CD14-positive monocyte (primary cell): ENCODE measurements around the gene HOXD11. TPM values are rescaled to one million over a fixed set of nuclear protein-coding genes. Genes with fewer than 3 reads are reported as not detected.

ENCODE experiments used
- DNase-seq, 3 donors: peaks; one replicate each; pipeline ENCODE4 v3.0.0-alpha.2; 2011 to 2022
- H2AFZ ChIP-seq: 2 replicates; pipeline ENCODE4 v1.6.0; 2012; ENCODE audit warnings: mild to moderate bottlenecking, low read depth, low read length, inconsistent platforms; ENCODE audit not compliant: insufficient read depth, poor library complexity, severe bottlenecking
- H3K27ac ChIP-seq, 2 donors: 1 replicate in 1 of 2; 2 replicates in 1 of 2; pipeline ENCODE4 v1.5.1; 2012 to 2013; ENCODE audit warnings: low read length in 2 of 2, control low read depth in 1 of 2, inconsistent platforms in 1 of 2, low read depth in 1 of 2, mild to moderate bottlenecking in 1 of 2
- H3K27me3 ChIP-seq, 2 donors: one replicate each; pipeline versions ENCODE4 v1.6.0 to v1.6.1; 2011 to 2013; ENCODE audit warnings: low read length in 2 of 2; ENCODE audit not compliant: control insufficient read depth in 2 of 2, insufficient read depth in 2 of 2
- H3K36me3 ChIP-seq, 2 donors: replicated peaks in 1 of 2; 1 replicate in 1 of 2; 2 replicates in 1 of 2; pipeline versions ENCODE4 v1.5.1 to v1.6.1; 2012 to 2013; ENCODE audit warnings: low read length in 2 of 2, control low read depth in 1 of 2, inconsistent platforms in 1 of 2, mild to moderate bottlenecking in 1 of 2; ENCODE audit not compliant: insufficient read depth in 2 of 2, control insufficient read depth in 1 of 2
- H3K4me1 ChIP-seq, 2 donors: 1 replicate in 1 of 2; 2 replicates in 1 of 2; pipeline versions ENCODE4 v1.5.1 to v1.6.1; 2012 to 2013; ENCODE audit warnings: low read length in 2 of 2, control low read depth in 1 of 2, inconsistent platforms in 1 of 2, mild to moderate bottlenecking in 1 of 2, moderate library complexity in 1 of 2; ENCODE audit not compliant: insufficient read depth in 2 of 2, control insufficient read depth in 1 of 2
- H3K4me2 ChIP-seq: replicated peaks from 2 replicates; pipeline ENCODE3; 2012; ENCODE audit warnings: low read length, moderate library complexity, mild to moderate bottlenecking; ENCODE audit not compliant: poor library complexity, severe bottlenecking; ENCODE audit errors: extremely low read depth
- H3K4me3 ChIP-seq, 3 experiments: fragments of 200-600 bp in 1 of 3; sonication (generic) in 1 of 3; replicated peaks in 1 of 3; 1 replicate in 2 of 3; 2 replicates in 1 of 3; pipeline ENCODE4 v1.5.1; 2011 to 2013; ENCODE audit warnings: low read length in 3 of 3, mild to moderate bottlenecking in 3 of 3, control low read depth in 2 of 3, low read depth in 2 of 3, inconsistent platforms in 1 of 3, moderate library complexity in 1 of 3
- H3K79me2 ChIP-seq: 2 replicates; pipeline ENCODE4 v1.6.0; 2012; ENCODE audit warnings: mild to moderate bottlenecking, control low read depth, inconsistent platforms, low read length, moderate library complexity; ENCODE audit not compliant: insufficient read depth
- H3K9ac ChIP-seq: 2 replicates; pipeline ENCODE4 v1.6.0; 2017; ENCODE audit warnings: low read length, mild to moderate bottlenecking; ENCODE audit not compliant: insufficient read depth, poor library complexity, severe bottlenecking
- H3K9me3 ChIP-seq, 2 donors: replicated peaks in 1 of 2; 1 replicate in 1 of 2; 2 replicates in 1 of 2; pipeline versions ENCODE4 v1.5.1 to v1.6.1; 2012 to 2013; ENCODE audit warnings: low read length in 2 of 2, control low read depth in 1 of 2; ENCODE audit not compliant: control insufficient read depth in 1 of 2, insufficient read depth in 1 of 2
- H4K20me1 ChIP-seq: 2 replicates; pipeline ENCODE4 v1.6.0; 2012; ENCODE audit warnings: mild to moderate bottlenecking, low read length, control low read depth, moderate library complexity; ENCODE audit not compliant: insufficient read depth
- H3K27ac Mint-ChIP-seq, 7 donors: one replicate each; pipeline ENCODE4 v1.8.0; 2020; ENCODE audit warnings: mild to moderate bottlenecking in 7 of 7, mixed read lengths in 7 of 7, moderate library complexity in 6 of 7, inconsistent platforms in 2 of 7
- H3K27me3 Mint-ChIP-seq, 3 donors: one replicate each; pipeline ENCODE4 v1.8.0; 2021 to 2022; ENCODE audit warnings: low read depth in 3 of 3, mild to moderate bottlenecking in 3 of 3, mixed read lengths in 3 of 3, moderate library complexity in 3 of 3, inconsistent platforms in 1 of 3
- H3K36me3 Mint-ChIP-seq, 2 donors: one replicate each; pipeline ENCODE4 v1.8.0; 2020; ENCODE audit warnings: mixed read lengths in 2 of 2, inconsistent platforms in 1 of 2, mild to moderate bottlenecking in 1 of 2
- H3K4me1 Mint-ChIP-seq: one replicate; pipeline ENCODE4 v1.8.0; 2020; ENCODE audit warnings: mild to moderate bottlenecking, mixed read lengths
- H3K4me3 Mint-ChIP-seq, 2 donors: one replicate each; pipeline ENCODE4 v1.8.0; 2020; ENCODE audit warnings: mild to moderate bottlenecking in 2 of 2, mixed read lengths in 2 of 2, moderate library complexity in 1 of 2
- H3K9me3 Mint-ChIP-seq, 7 donors: one replicate each; pipeline ENCODE4 v1.8.0; 2020 to 2022; ENCODE audit warnings: mixed read lengths in 7 of 7, mild to moderate bottlenecking in 6 of 7, moderate library complexity in 6 of 7, inconsistent platforms in 2 of 7
- WGBS: methylation state at CpG from one replicate; pipeline ENCODE4 v1.1.5; 2013; ENCODE audit warnings: missing lambda C conversion rate; ENCODE audit not compliant: insufficient coverage; 5-methylcytosine and 5-hydroxymethylcytosine counted together
- intact Hi-C, 2 donors: fragments of 100-400 bp; cut with micrococcal nuclease; formaldehyde crosslinking; loops; one replicate each; pipeline versions ENCODE4 v1.15.0 to v1.15.1; 2023
- polyA plus RNA-seq, 3 donors: library from polyadenylated mRNA; depleted of rRNA in 1 of 3; unstranded in 2 of 3; stranded (reverse) in 1 of 3; fragments of 300-500 nt in 2 of 3; fragments of >200 nt in 1 of 3; fragmentation: Illumina TruSeq in 2 of 3; gene quantifications; 1 replicate in 2 of 3; 2 replicates in 1 of 3; pipeline ENCODE4 v1.2.3, GENCODE V29; 2012 to 2021
- TF ChIP-seq, protein P1 (sequence below): fragments of 200-600 bp; IDR thresholded peaks from one replicate; pipeline ENCODE4 v1.8.0; 2022; ENCODE audit warnings: antibody characterized with exemption, mild to moderate bottlenecking

HOXD11 gene
- polyA plus RNA-seq, 3 donors: not detected

DNA sequence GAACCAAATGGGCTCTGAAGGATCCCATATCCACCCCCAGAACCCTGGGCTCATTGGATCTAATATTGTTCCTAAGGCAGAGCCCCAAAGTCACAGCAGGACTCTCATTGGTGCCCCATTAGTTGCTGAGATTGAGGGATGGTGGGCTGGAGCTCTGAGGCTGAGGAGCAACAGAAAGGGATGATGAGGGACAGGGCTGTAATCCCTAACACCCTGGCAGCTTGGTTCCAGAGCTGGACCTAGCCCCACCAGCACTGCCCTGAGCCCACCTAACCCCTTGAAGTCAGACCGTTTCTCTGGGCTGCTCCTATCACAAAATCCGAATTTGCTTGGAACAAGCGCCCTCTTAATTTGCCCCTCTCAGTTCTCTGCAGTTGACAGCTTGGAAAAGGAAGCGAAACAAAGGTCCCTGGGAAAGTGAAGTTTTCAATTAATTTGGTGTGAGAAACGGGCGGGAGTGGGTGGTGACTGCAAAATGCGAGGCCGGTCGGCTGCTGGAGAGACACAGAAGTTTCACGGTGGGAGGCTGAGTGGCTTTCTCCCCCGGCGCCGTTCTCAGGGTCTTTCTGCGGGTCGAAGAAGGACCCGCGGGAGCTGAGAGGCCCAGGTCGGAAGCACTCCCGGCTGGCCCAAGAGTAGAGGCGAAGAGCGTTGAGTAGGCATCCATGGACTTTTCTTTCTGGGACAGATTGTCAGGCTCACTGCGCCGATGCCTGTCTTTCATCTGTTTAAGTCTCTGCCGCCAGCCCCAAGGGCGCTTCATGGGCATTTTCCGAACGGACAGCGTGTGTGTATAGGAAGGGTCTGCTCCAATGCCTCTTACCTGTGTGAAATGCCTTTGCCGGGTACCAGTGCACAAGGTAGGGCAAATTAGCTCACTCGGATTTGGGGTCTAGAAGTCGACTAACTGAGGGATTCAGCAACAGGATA lies 15.5 kb upstream of the HOXD11 start:
- TF ChIP-seq, protein P1, sequence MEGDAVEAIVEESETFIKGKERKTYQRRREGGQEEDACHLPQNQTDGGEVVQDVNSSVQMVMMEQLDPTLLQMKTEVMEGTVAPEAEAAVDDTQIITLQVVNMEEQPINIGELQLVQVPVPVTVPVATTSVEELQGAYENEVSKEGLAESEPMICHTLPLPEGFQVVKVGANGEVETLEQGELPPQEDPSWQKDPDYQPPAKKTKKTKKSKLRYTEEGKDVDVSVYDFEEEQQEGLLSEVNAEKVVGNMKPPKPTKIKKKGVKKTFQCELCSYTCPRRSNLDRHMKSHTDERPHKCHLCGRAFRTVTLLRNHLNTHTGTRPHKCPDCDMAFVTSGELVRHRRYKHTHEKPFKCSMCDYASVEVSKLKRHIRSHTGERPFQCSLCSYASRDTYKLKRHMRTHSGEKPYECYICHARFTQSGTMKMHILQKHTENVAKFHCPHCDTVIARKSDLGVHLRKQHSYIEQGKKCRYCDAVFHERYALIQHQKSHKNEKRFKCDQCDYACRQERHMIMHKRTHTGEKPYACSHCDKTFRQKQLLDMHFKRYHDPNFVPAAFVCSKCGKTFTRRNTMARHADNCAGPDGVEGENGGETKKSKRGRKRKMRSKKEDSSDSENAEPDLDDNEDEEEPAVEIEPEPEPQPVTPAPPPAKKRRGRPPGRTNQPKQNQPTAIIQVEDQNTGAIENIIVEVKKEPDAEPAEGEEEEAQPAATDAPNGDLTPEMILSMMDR: no peak
- Histone ChIP-seq H3K9ac (no peak overlapping the region), H3K9me3 (peaks cover 0 to 81% of the 10 kb centered on the region in 2 donors), H3K79me2 (no peaks in the 10 kb centered on the region), H2AFZ (no peak overlapping the region), H3K4me3 (no peak overlapping the region), H3K27me3 (peaks cover 91 to 94% of the 10 kb centered on the region in 2 donors), H3K4me1 (peaks cover 17 to 24% of the 10 kb centered on the region in 2 donors), H3K27ac (no peak overlapping the region), H4K20me1 (no peaks in the 10 kb centered on the region), H3K4me2 (peak overlapping the region; percentile 2), H3K36me3 (no peaks in the 10 kb centered on the region)
- Mint-ChIP-seq H3K27me3 (peaks cover 92 to 97% (median 95%) of the 10 kb centered on the region in 3 donors), H3K36me3 (peaks cover 0 to 19% of the 10 kb centered on the region in 2 donors), H3K4me3 (peak overlapping the region in 1 of 2 donors; percentile 98), H3K4me1 (peaks cover 27% of the 10 kb centered on the region), H3K9me3 (peaks cover 0 to 42% (median 25%) of the 10 kb centered on the region in 7 donors), H3K27ac (peak overlapping the region in 1 of 7 donors; percentile 57)
- 4% methylated on average over 29 of the region's 31 CpGs for WGBS
- DNase-seq: no peak
- intact Hi-C loops: loop anchor here (10.0 kb wide), 2 partner anchors 407 to 1757 kb away; partner anchors contain the start of gene SP9 (in 1 of the 2)

DNA sequence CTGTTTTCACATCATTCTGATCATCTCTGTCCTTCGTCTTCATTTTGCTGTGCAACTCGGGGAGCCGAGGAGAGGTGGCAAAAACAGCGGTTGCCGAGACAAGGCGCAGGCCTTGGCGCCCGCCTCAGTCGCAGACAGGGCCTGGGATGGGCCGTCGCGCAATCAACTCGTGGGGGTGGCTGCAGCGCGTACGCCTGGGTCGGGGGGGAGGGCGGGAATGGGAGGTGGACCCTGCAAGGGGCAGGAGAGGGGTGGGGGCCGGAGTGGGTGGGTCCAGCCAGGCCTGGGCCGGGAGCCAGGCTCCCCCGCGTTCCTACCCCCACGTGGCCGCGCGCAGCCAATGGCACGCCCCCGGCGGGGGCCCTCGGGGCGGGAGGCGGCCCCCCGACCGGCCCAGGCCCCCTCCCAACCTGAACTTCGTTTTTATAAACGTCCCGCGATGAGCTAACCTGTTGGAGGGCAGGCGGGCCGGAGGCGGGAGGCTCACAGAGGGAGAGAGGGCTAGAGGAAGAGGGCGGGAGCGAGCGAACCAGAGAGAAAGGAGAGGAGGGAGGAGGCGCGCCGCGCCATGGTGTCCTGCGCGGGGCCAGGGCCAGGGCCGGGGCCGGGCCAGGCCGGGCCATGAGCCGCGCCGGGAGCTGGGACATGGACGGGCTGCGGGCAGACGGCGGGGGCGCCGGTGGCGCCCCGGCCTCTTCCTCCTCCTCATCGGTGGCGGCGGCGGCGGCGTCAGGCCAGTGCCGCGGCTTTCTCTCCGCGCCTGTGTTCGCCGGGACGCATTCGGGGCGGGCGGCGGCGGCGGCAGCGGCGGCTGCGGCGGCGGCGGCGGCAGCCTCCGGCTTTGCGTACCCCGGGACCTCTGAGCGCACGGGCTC lies 14.6 kb upstream of the HOXD11 start, which contains the start of gene HOXD13:
HOXD13 (plus strand) TSS at position 452 of the 875 bp plus-strand sequence; CDS start at position 622, 170 bp downstream.
- 3% methylated on average over 81 of the region's 95 CpGs for WGBS
- Histone ChIP-seq H3K4me3 (peak within 1 kb of the TSS in 1 of 3 experiments; percentile 16), H3K4me1 (peaks cover 26 to 33% of the 10 kb centered on the region in 2 donors), H3K79me2 (no peaks in the 10 kb centered on the region), H3K9me3 (peaks cover 0 to 82% of the 10 kb centered on the region in 2 donors), H3K9ac (no peak within 1 kb of the TSS), H3K27me3 (peaks cover 91 to 94% of the 10 kb centered on the region in 2 donors), H3K36me3 (no peaks in the 10 kb centered on the region), H2AFZ (no peak within 1 kb of the TSS), H3K27ac (no peak within 1 kb of the TSS), H3K4me2 (peak within 1 kb of the TSS; percentile 43), H4K20me1 (no peaks in the 10 kb centered on the region)
- H3K9me3 Mint-ChIP-seq: peaks cover 0 to 40% (median 24%) of the 10 kb centered on the region in 7 donors
- peak within 1 kb of the TSS in 1 of 2 donors; percentile 98 for H3K4me3 Mint-ChIP-seq
- H3K4me1 Mint-ChIP-seq: peaks cover 36% of the 10 kb centered on the region
- TF ChIP-seq, protein P1: no peak
- peaks cover 92 to 97% (median 95%) of the 10 kb centered on the region in 3 donors for H3K27me3 Mint-ChIP-seq
- peaks cover 0 to 13% of the 10 kb centered on the region in 2 donors for H3K36me3 Mint-ChIP-seq
- DNase-seq: no peak
- peak within 1 kb of the TSS in 2 of 7 donors; percentile 37 to 57 for H3K27ac Mint-ChIP-seq
- intact Hi-C loops: loop anchor here (10.0 kb wide), 2 partner anchors 408 to 1758 kb away; partner anchors contain the start of gene SP9 (in 1 of the 2)
